SHP77 (cell line): Measurements from ENCODE around the gene MMP7.

Experiments
- DNase-seq, 2 experiments: peaks; one replicate each; lab custom pipeline; 2025; lab: John Stamatoyannopoulos, UW

MMP7 gene

DNA sequence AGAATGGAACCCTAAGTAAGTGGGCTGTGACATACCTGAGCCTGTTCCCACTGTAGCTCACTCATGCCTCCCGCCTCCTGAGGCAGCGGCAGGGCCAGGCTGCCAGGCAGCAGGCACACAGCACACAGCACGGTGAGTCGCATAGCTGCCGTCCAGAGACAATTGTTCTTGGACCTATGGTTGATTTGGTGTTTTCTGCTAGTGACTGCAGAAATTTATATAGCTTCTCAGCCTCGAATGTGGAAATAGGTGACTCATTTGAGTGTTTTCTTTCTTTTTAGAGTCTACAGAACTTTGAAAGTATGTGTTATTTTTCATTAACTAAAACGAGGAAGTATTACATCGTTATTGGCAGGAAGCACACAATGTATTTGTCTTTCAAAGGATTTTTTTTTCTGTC, at the start of gene MMP7:
MMP7 (minus strand) TSS at position 190 of the 400 bp plus-strand sequence; CDS start at position 143, 47 bp downstream.
- DNase-seq = peak in 1 of 2 experiments; percentile 23

- DNase-seq = no peak
Measured at GRCh38 chr11:102577723-102578122, 47.2 kb upstream of the MMP7 start.

- no peak for DNase-seq
Measured at GRCh38 chr11:102577182-102577581, 46.6 kb upstream of the MMP7 start.

DNA sequence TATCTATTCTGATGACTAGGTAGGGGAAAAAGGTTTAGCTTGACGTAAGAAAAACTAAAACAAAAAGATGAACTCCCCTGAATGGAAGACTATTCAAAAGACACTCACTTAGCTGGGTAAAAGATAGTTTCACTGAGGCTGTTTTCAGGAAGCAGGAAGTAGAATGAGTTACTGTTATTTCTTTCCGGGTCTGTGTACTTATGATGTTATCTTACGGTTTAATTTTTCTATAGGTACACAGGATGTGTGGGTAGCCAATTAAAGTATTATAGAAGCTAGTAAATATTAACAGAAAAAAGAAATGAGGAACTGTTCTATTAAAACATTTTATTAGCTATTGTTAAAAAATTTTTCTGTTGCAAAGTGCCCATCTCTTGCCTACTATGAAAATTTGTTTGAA, 45.8 kb upstream of the MMP7 start:
- DNase-seq = no peak

DNA sequence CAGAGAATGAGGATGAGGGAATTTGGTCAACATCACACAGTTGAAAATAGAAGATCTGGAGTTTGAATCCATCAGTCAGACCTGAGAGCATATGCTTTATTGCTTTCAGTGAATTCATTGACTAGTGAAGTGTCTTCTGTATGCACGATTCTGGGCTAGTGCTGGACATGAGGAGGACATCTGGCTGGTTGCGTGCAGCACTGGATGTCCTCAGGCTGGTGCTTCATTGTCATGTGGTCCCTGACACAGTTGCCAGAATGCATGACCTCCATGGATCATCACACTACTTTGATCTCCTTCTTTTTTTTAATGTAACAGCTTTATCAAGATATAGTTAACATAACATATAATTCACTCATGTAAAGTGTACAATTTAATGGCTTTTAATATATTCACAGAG, 44.5 kb upstream of the MMP7 start:
- DNase-seq = no peak

GRCh38 chr11:102573851-102574250, 43.3 kb upstream of the MMP7 start:
- no peak for DNase-seq

GRCh38 chr11:102572554-102573220, 42.1 kb upstream of the MMP7 start:
- no peak for DNase-seq

- DNase-seq = no peak
Measured at GRCh38 chr11:102568851-102569250, 38.3 kb upstream of the MMP7 start.

GRCh38 chr11:102566112-102566511, 35.6 kb upstream of the MMP7 start:
- DNase-seq = no peak

DNA sequence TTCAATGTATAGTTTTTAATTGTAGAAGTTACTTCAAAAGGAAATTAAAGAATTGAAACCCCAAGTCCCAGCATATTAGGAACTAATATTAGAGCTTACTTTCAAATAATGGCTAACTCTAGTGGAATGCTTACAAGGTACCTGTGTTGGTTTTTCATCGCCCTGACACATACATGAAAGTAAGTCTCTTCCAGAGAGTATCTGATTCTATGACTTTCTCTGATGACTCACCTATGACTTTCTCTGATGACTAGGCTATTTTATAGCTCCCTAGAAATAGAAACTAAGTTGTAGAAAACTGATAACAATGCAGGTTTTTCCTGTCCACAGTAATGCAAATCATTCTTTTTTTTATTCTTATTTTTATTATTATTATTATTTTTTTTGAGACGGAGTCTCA, 33.6 kb upstream of the MMP7 start:
- DNase-seq = no peak

- DNase-seq = no peak
Measured at GRCh38 chr11:102561636-102562035, 31.1 kb upstream of the MMP7 start.

- DNase-seq = no peak
Measured at GRCh38 chr11:102560555-102561011, 30.0 kb upstream of the MMP7 start.

- no peak for DNase-seq
Measured at GRCh38 chr11:102559839-102560238, 29.3 kb upstream of the MMP7 start.

DNA sequence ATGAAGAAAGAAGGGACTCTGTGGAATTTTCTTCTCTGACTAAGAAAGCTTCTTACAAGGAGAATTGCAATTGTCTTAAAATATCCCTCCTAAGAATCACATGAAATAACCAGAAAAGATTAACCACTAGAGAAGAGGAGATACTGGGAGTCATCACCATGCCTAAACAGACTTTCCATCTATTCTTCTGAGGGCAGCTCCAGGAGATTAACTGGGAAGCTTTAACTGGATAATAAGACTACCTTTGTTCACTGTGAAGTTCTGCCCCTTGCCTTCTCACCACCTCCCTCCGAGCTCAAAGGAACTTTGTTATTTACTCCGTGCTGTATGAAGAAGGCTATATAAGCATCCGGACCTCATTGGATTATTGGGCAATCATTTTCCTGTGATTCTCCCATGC, 24.5 kb upstream of the MMP7 start:
- no peak for DNase-seq

DNA sequence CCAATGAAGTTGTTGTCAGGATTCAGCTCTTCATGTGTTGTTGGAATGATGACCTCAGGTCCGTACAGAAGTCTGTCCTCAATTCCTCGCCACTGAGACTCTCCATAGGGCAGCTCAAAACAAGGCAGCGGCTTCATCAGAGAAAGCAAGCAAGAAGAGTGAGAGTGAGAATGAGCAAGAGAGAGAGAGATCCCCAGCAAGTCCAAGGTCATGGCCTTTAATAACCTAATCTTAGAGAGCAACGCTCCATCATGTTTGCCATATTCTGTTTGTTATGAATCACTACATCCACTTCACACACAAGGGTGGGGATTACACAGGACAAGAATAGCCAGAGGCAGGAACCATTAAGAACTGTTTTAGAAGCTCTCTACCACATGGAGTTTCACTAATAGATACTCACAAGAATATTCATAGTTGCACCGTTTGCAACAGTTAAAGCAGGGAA, 23.3 kb upstream of the MMP7 start:
- DNase-seq = no peak

DNA sequence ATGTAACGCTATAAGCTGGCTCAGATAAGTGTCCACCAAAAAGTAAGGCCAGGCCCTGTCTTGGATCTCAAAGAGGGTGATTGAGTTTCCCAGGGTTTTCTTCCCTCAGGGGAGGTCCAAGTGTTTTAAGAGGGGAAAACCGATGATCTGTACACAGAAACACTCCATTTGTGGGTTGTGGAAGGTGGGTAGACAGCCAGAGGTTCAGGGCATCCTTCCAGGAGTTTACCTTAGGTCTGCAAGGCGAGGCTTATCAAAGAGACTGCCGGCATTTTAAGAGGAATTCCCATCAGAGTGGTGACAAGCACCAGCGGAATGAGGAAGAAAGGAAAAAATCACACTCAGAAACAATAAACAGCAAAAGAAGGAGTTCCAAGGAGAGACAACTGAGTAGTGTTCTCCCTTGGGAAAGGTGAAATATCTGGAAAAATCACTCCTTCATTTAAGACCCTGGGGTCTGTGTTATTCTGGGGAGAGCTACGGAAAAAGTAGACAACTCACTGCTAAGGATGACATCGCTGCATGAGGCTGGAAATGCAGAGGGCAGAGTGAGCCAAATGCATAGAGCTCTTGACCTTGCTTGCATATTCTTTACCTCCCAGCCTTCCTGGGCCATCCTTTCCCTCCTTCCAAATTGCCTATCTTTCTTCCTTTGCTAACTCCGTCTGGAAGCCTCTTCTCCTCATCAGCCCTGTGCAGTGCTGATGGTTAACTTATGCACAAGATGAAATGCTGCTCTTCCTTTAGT, 22.1 kb upstream of the MMP7 start:
- DNase-seq = no peak

- DNase-seq = no peak
Measured at GRCh38 chr11:102552020-102552419, 21.5 kb upstream of the MMP7 start.

GRCh38 chr11:102551169-102551781, 20.7 kb upstream of the MMP7 start:
- no peak for DNase-seq

GRCh38 chr11:102546923-102547471, 16.4 kb upstream of the MMP7 start:
- no peak for DNase-seq

GRCh38 chr11:102546427-102546826, 15.9 kb upstream of the MMP7 start:
- no peak for DNase-seq

DNA sequence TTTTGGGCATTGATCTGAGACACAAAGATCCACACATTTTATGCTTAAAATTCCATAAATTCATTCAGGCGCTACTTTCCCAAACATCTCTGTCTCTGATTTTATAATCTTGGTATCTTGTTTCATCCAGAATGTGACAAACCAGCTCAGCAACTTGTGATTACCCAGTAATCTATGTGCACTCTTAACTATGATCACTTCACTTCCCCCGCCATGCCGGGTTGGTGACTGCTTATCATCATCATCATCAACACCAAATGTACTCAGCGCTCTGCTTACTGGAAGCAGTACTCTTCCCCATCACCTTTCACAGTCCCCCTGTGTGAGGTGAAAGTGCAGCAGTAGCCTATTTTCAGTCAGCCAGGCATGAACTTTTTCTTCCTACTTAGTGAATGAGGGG, 15.2 kb upstream of the MMP7 start:
- DNase-seq = no peak

- DNase-seq = no peak
Measured at GRCh38 chr11:102544594-102544993, 14.0 kb upstream of the MMP7 start.

- no peak for DNase-seq
Measured at GRCh38 chr11:102539567-102539966, 9.0 kb upstream of the MMP7 start.
